A673 (cell line): Measurements from ENCODE around the gene CDH9. TPM values are rescaled to one million over a fixed set of nuclear protein-coding genes. Genes with fewer than 3 reads are reported as not detected.

Experiments
- BruUV-seq: library from RNA; stranded (reverse); fragments of 400-500 nt; replicated peaks from 2 replicates; lab custom pipeline; 2021; lab: Mats Ljungman, UMichigan
- CTCF ChIA-PET: fragments of 300-600 bp; sonication (Branson Sonifier 250); formaldehyde crosslinking; loops from one replicate; lab custom pipeline; 2022; ENCODE audit warnings: antibody characterized with exemption; lab: Charles Lee
- POLR2A ChIA-PET: fragments of 300-600 bp; sonication (Branson Sonifier 250); formaldehyde crosslinking; loops from one replicate; lab custom pipeline; 2022; ENCODE audit warnings: antibody characterized with exemption; ENCODE audit not compliant: low non-redundant PET; lab: Charles Lee
- DNase-seq: peaks from one replicate; pipeline ENCODE4 v3.0.0-alpha.2; 2015; ENCODE audit warnings: low spot score
- H3K27ac ChIP-seq: fragments of 200-600 bp; sonication (generic); 2 replicates; pipeline ENCODE4 v1.5.1; 2016; ENCODE audit warnings: mixed run types, low read depth, mild to moderate bottlenecking, mixed read lengths, antibody characterized with exemption, low read length; ENCODE audit not compliant: poor library complexity, severe bottlenecking
- H3K27me3 ChIP-seq: fragments of 200-600 bp; sonication (generic); replicated peaks from 2 replicates; pipeline ENCODE4 v1.6.1; 2017; ENCODE audit warnings: mixed run types, low read depth, mild to moderate bottlenecking, mixed read lengths, antibody characterized with exemption, low read length; ENCODE audit not compliant: insufficient read depth, poor library complexity
- H3K36me3 ChIP-seq: fragments of 200-600 bp; sonication (generic); 2 replicates; pipeline ENCODE4 v1.6.1; 2016; ENCODE audit warnings: mixed run types, mild to moderate bottlenecking, mixed read lengths, antibody characterized with exemption, low read length; ENCODE audit not compliant: insufficient read depth, poor library complexity, severe bottlenecking
- H3K4me1 ChIP-seq: fragments of 200-600 bp; sonication (generic); 2 replicates; pipeline ENCODE4 v1.6.1; 2017; ENCODE audit warnings: mixed run types, mild to moderate bottlenecking, mixed read lengths, antibody characterized with exemption, low read length; ENCODE audit not compliant: insufficient read depth, poor library complexity, severe bottlenecking
- H3K4me3 ChIP-seq: fragments of 200-600 bp; sonication (generic); 2 replicates; pipeline ENCODE4 v1.5.1; 2016; ENCODE audit warnings: low read depth, mixed run types, mild to moderate bottlenecking, mixed read lengths, low read length; ENCODE audit not compliant: poor library complexity, severe bottlenecking
- H3K9me3 ChIP-seq: fragments of 200-600 bp; sonication (generic); 2 replicates; pipeline ENCODE4 v1.6.1; 2016; ENCODE audit warnings: mixed run types, low read depth, mild to moderate bottlenecking, mixed read lengths, antibody characterized with exemption, low read length; ENCODE audit not compliant: poor library complexity, severe bottlenecking
- EZH2 ChIP-seq: fragments of 200-600 bp; sonication (generic); IDR thresholded peaks from 2 replicates; pipeline ENCODE4 v1.6.1; 2017; ENCODE audit warnings: borderline replicate concordance, low read depth, mild to moderate bottlenecking, mixed read lengths, antibody characterized with exemption, low read length; ENCODE audit not compliant: poor library complexity, severe bottlenecking
- intact Hi-C: fragments of 100-400 bp; cut with micrococcal nuclease; formaldehyde crosslinking; loops from one replicate; pipeline ENCODE4 v1.10.0; 2022; ENCODE audit not compliant: unreplicated experiment
- total RNA-seq: library from RNA; stranded (reverse); gene quantifications from 2 replicates; pipeline ENCODE4 v1.2.3, GENCODE V29; 2021
- TF ChIP-seq, protein P1 (sequence below): fragments of 300-800, 200-600 bp; sonication (generic); conservative IDR thresholded peaks from 2 replicates; pipeline ENCODE4 v1.5.1; 2017; ENCODE audit warnings: low read depth, mild to moderate bottlenecking, antibody characterized with exemption, low read length, moderate library complexity, mixed read lengths

CDH9 gene
- total RNA-seq, 1 experiment from 2014 or later, result not detected

DNA sequence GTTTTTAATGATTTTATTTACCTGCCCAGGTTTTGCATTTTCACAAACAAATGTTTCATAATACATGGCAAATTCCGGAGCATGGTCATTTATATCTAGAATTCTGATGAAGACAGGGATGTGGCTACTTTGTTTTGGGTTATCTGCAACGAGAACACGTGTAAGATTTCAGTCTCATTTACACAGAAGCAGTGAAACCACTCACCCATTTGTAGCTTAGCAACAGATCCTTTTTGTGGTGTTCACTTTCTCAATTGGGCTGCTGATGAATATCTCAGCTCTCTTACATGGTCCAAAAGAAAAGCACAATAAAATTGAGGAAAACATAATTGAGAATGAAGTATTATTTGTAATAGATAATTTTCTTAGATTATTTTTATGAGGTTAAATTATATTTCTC is 148.6 kb downstream of the CDH9 start:
- Histone ChIP-seq H3K4me1 (no peaks in the 10 kb centered on the region), H3K27me3 (no peaks in the 10 kb centered on the region), H3K9me3 (no peaks in the 10 kb centered on the region), H3K36me3 (no peaks in the 10 kb centered on the region), H3K27ac (no peak overlapping the region), H3K4me3 (no peak overlapping the region)
- CTCF ChIA-PET, result no interaction called here
- TF ChIP-seq, protein P1, sequence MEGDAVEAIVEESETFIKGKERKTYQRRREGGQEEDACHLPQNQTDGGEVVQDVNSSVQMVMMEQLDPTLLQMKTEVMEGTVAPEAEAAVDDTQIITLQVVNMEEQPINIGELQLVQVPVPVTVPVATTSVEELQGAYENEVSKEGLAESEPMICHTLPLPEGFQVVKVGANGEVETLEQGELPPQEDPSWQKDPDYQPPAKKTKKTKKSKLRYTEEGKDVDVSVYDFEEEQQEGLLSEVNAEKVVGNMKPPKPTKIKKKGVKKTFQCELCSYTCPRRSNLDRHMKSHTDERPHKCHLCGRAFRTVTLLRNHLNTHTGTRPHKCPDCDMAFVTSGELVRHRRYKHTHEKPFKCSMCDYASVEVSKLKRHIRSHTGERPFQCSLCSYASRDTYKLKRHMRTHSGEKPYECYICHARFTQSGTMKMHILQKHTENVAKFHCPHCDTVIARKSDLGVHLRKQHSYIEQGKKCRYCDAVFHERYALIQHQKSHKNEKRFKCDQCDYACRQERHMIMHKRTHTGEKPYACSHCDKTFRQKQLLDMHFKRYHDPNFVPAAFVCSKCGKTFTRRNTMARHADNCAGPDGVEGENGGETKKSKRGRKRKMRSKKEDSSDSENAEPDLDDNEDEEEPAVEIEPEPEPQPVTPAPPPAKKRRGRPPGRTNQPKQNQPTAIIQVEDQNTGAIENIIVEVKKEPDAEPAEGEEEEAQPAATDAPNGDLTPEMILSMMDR, result no peak
- no peak for TF ChIP-seq EZH2
- intact Hi-C loops, result no loop called here
- no TSS peak for BruUV-seq
- no peak for DNase-seq
- POLR2A ChIA-PET, result no interaction called here

DNA sequence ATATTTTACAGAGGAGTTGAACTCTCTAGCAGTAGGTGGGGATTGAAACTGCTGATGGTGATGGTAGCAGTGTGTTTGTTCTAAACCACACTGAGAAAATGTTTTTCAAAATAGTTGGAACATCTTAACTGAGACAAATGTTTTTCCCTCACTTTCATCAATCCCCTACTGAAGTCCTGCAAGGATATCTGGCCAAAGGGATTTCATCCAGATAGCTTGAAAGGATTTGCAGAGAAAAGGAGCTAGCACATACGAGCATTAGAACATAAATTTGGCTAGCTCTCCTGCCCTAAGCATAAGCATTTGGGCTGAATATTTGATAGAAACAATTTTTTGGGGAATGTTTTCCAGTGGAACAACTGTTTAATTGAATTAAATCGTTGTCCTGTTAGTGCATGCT is 153.9 kb downstream of the CDH9 start:
- POLR2A ChIA-PET, result no interaction called here
- Histone ChIP-seq H3K27ac (no peak overlapping the region), H3K36me3 (no peaks in the 10 kb centered on the region), H3K4me3 (no peak overlapping the region), H3K4me1 (no peaks in the 10 kb centered on the region), H3K9me3 (no peaks in the 10 kb centered on the region), H3K27me3 (no peaks in the 10 kb centered on the region)
- no peak for DNase-seq
- CTCF ChIA-PET, result no interaction called here
- no peak for TF ChIP-seq EZH2
- BruUV-seq, result no TSS peak
- intact Hi-C loops, result no loop called here

DNA sequence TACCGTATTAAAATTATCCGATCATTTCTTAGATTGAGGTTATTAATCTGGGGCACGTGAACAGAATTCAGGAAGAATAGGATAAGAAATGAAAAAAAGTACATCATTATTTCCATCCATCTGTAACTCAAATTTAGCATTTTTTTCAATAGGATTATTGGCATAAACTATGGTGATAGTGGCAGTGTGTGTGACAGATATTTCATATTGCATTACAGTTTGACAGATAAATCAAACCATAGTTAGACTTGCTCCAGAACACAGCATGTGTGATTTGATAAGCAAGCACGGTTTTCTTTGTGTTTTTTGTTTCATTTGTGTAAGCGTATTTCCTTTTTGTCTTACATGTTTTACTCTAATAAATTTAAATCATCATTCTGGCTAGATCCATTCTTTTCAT is 155.0 kb downstream of the CDH9 start:
- DNase-seq, result no peak
- CTCF ChIA-PET, result no interaction called here
- BruUV-seq, result no TSS peak
- intact Hi-C loops, result no loop called here
- Histone ChIP-seq H3K4me1 (no peaks in the 10 kb centered on the region), H3K4me3 (no peak overlapping the region), H3K36me3 (no peaks in the 10 kb centered on the region), H3K9me3 (no peaks in the 10 kb centered on the region), H3K27ac (no peak overlapping the region), H3K27me3 (no peaks in the 10 kb centered on the region)
- TF ChIP-seq EZH2, result no peak
- TF ChIP-seq, protein P1, result no peak
- POLR2A ChIA-PET, result no interaction called here

DNA sequence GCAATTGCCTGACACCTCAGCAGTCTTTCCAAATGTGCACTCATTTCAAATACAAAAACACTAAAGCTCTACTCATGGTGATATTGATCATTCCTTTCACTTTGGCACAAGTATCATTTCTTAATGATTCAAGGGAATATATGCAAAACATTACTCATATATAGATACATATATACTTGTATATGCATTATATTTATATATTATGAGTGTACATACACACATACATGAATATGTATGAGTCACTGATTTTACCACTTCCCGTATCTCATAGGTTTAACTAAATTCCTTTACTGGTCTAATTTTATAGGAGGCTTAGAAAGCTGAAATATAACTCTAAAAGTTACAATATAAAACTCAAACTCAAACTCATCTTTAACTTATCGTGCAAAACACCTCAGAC is 156.5 kb downstream of the CDH9 start:
- POLR2A ChIA-PET, result no interaction called here
- H3K36me3 ChIP-seq, result no peaks in the 10 kb centered on the region
- no peak overlapping the region for H3K4me3 ChIP-seq
- no TSS peak for BruUV-seq
- no peak overlapping the region for H3K27ac ChIP-seq
- H3K4me1 ChIP-seq, result no peaks in the 10 kb centered on the region
- DNase-seq, result no peak
- H3K9me3 ChIP-seq, result no peaks in the 10 kb centered on the region
- no peaks in the 10 kb centered on the region for H3K27me3 ChIP-seq
- TF ChIP-seq EZH2, result no peak
- TF ChIP-seq, protein P1, result no peak
- CTCF ChIA-PET, result no interaction called here
- intact Hi-C loops, result no loop called here
